CD8-positive, alpha-beta memory T cell (primary cell): Measurements from ENCODE around the gene XKR3. TPM values are rescaled to one million over a fixed set of nuclear protein-coding genes. Genes with fewer than 3 reads are reported as not detected.

Experiments
- CTCF ChIA-PET: fragments of 350-600 bp; sonication (Branson Sonifier 250); formaldehyde crosslinking; loops from one replicate; lab custom pipeline; 2021; ENCODE audit warnings: antibody characterized with exemption; lab: Charles Lee
- POLR2A ChIA-PET: fragments of 350-600 bp; sonication (Branson Sonifier 250); formaldehyde crosslinking; loops from one replicate; lab custom pipeline; 2021; ENCODE audit warnings: antibody characterized with exemption; lab: Charles Lee
- DNase-seq, 5 donors: peaks; one replicate each; pipeline versions ENCODE4 v3.0.0 to v3.0.0-alpha.2; 2020 to 2022; ENCODE audit warnings: mixed read lengths in 1 of 5
- H3K27ac ChIP-seq: one replicate; pipeline ENCODE4 v1.7.0; 2013; ENCODE audit warnings: low read depth, mild to moderate bottlenecking, low read length, moderate library complexity
- H3K27me3 ChIP-seq: 2 replicates; pipeline ENCODE4 v1.7.0; 2013; ENCODE audit warnings: low read length, mild to moderate bottlenecking; ENCODE audit not compliant: insufficient read depth, poor library complexity, severe bottlenecking
- H3K36me3 ChIP-seq: 2 replicates; pipeline ENCODE4 v1.7.0; 2013; ENCODE audit warnings: mild to moderate bottlenecking, low read length, moderate library complexity; ENCODE audit not compliant: insufficient read depth
- H3K4me1 ChIP-seq: 2 replicates; pipeline ENCODE4 v1.7.0; 2013; ENCODE audit warnings: mild to moderate bottlenecking, low read length, moderate library complexity; ENCODE audit not compliant: insufficient read depth
- H3K4me3 ChIP-seq: 2 replicates; pipeline ENCODE4 v1.7.0; 2013; ENCODE audit warnings: mild to moderate bottlenecking, low read length
- H3K9me3 ChIP-seq: 2 replicates; pipeline ENCODE4 v1.7.0; 2013; ENCODE audit warnings: mild to moderate bottlenecking, low read length
- H3K27ac Mint-ChIP-seq, 8 donors: one replicate each; pipeline ENCODE4 v1.8.0; 2020 to 2021; ENCODE audit warnings: mixed read lengths in 8 of 8, mild to moderate bottlenecking in 6 of 8, inconsistent platforms in 3 of 8, moderate library complexity in 3 of 8
- H3K27me3 Mint-ChIP-seq, 2 donors: one replicate each; pipeline ENCODE4 v1.8.0; 2020 to 2021; ENCODE audit warnings: mixed read lengths in 2 of 2, mild to moderate bottlenecking in 1 of 2, moderate library complexity in 1 of 2
- H3K36me3 Mint-ChIP-seq, 3 donors: one replicate each; pipeline ENCODE4 v1.8.0; 2020 to 2021; ENCODE audit warnings: mixed read lengths in 3 of 3, inconsistent platforms in 1 of 3, mild to moderate bottlenecking in 1 of 3
- H3K4me1 Mint-ChIP-seq, 3 donors: one replicate each; pipeline ENCODE4 v1.8.0; 2020 to 2021; ENCODE audit warnings: mixed read lengths in 3 of 3, inconsistent platforms in 1 of 3, mild to moderate bottlenecking in 1 of 3
- H3K4me3 Mint-ChIP-seq, 7 donors: one replicate each; pipeline ENCODE4 v1.8.0; 2020 to 2021; ENCODE audit warnings: mixed read lengths in 7 of 7, mild to moderate bottlenecking in 6 of 7, moderate library complexity in 4 of 7, inconsistent platforms in 2 of 7
- H3K9me3 Mint-ChIP-seq, 5 donors: one replicate each; pipeline ENCODE4 v1.8.0; 2020 to 2022; ENCODE audit warnings: mixed read lengths in 5 of 5, mild to moderate bottlenecking in 3 of 5, moderate library complexity in 2 of 5, inconsistent platforms in 1 of 5
- polyA plus RNA-seq: library from polyadenylated mRNA; unstranded; fragments of 300-500 nt; fragmentation: Illumina TruSeq; gene quantifications from one replicate; pipeline ENCODE4 v1.2.3, GENCODE V29; 2021
- total RNA-seq, 2 experiments: library from RNA; stranded (reverse); gene quantifications; one replicate each; pipeline ENCODE4 v1.2.3, GENCODE V29; 2021

XKR3 gene
- total and polyA plus RNA-seq, 3 experiments from 2014 or later, result not detected

GRCh38 chr22:16845465-16845864 is 20.3 kb upstream of the XKR3 start:
- Histone ChIP-seq H3K4me3 (no peak overlapping the region), H3K27me3 (no peaks in the 10 kb centered on the region), H3K9me3 (no peaks in the 10 kb centered on the region), H3K4me1 (no peaks in the 10 kb centered on the region), H3K27ac (no peak overlapping the region), H3K36me3 (no peaks in the 10 kb centered on the region)
- ChIA-PET CTCF (no interaction called here), POLR2A (no interaction called here)
- H3K27ac Mint-ChIP-seq, result no peak overlapping the region
- H3K9me3 Mint-ChIP-seq, result peaks cover 0 to 6% (median 3%) of the 10 kb centered on the region in 5 donors
- DNase-seq, result no peak
- H3K4me1 Mint-ChIP-seq, result no peaks in the 10 kb centered on the region
- no peak overlapping the region for H3K4me3 Mint-ChIP-seq
- no peaks in the 10 kb centered on the region for H3K36me3 Mint-ChIP-seq
- peaks cover 6% of the 10 kb centered on the region in 2 donors for H3K27me3 Mint-ChIP-seq

GRCh38 chr22:16844529-16844928 is 19.3 kb upstream of the XKR3 start:
- H3K4me1 ChIP-seq, result no peaks in the 10 kb centered on the region
- H3K4me3 ChIP-seq, result no peak overlapping the region
- Mint-ChIP-seq H3K36me3 (no peaks in the 10 kb centered on the region), H3K27ac (no peak overlapping the region), H3K4me3 (no peak overlapping the region), H3K9me3 (peaks cover 0 to 6% (median 3%) of the 10 kb centered on the region in 5 donors), H3K4me1 (no peaks in the 10 kb centered on the region), H3K27me3 (peaks cover 6% of the 10 kb centered on the region in 2 donors)
- H3K27ac ChIP-seq, result no peak overlapping the region
- H3K9me3 ChIP-seq, result no peaks in the 10 kb centered on the region
- no peaks in the 10 kb centered on the region for H3K27me3 ChIP-seq
- DNase-seq, result no peak
- ChIA-PET POLR2A (no interaction called here), CTCF (no interaction called here)
- H3K36me3 ChIP-seq, result no peaks in the 10 kb centered on the region

- Histone ChIP-seq H3K27me3 (no peaks in the 10 kb centered on the region), H3K4me1 (no peaks in the 10 kb centered on the region), H3K36me3 (no peaks in the 10 kb centered on the region), H3K27ac (no peak overlapping the region), H3K9me3 (no peaks in the 10 kb centered on the region), H3K4me3 (no peak overlapping the region)
- ChIA-PET CTCF (no interaction called here), POLR2A (no interaction called here)
- Mint-ChIP-seq H3K9me3 (no peaks in the 10 kb centered on the region), H3K27ac (no peak overlapping the region), H3K27me3 (peaks cover 0 to 14% of the 10 kb centered on the region in 2 donors), H3K36me3 (no peaks in the 10 kb centered on the region), H3K4me1 (no peaks in the 10 kb centered on the region), H3K4me3 (no peak overlapping the region)
- no peak for DNase-seq
Observed at GRCh38 chr22:16838073-16838472, 12.9 kb upstream of the XKR3 start.

GRCh38 chr22:16834971-16835370 is 9.8 kb upstream of the XKR3 start:
- Histone ChIP-seq H3K4me1 (no peaks in the 10 kb centered on the region), H3K36me3 (no peaks in the 10 kb centered on the region), H3K27me3 (no peaks in the 10 kb centered on the region), H3K9me3 (no peaks in the 10 kb centered on the region), H3K27ac (no peak overlapping the region), H3K4me3 (no peak overlapping the region)
- Mint-ChIP-seq H3K36me3 (no peaks in the 10 kb centered on the region), H3K4me3 (no peak overlapping the region), H3K27ac (no peak overlapping the region), H3K4me1 (no peaks in the 10 kb centered on the region), H3K27me3 (peaks cover 4 to 19% of the 10 kb centered on the region in 2 donors), H3K9me3 (peaks cover 0 to 2% (median 0%) of the 10 kb centered on the region in 5 donors)
- ChIA-PET CTCF (no interaction called here), POLR2A (no interaction called here)
- DNase-seq, result no peak

- Histone ChIP-seq H3K4me3 (no peak overlapping the region), H3K4me1 (no peaks in the 10 kb centered on the region), H3K9me3 (no peaks in the 10 kb centered on the region), H3K27ac (no peak overlapping the region), H3K36me3 (no peaks in the 10 kb centered on the region), H3K27me3 (no peaks in the 10 kb centered on the region)
- H3K9me3 Mint-ChIP-seq, result peaks cover 0 to 2% (median 0%) of the 10 kb centered on the region in 5 donors
- no peaks in the 10 kb centered on the region for H3K4me1 Mint-ChIP-seq
- no peak overlapping the region for H3K27ac Mint-ChIP-seq
- H3K36me3 Mint-ChIP-seq, result no peaks in the 10 kb centered on the region
- ChIA-PET CTCF (no interaction called here), POLR2A (no interaction called here)
- no peak for DNase-seq
- peaks cover 4 to 19% of the 10 kb centered on the region in 2 donors for H3K27me3 Mint-ChIP-seq
- H3K4me3 Mint-ChIP-seq, result no peak overlapping the region
Observed at GRCh38 chr22:16831257-16831656, 6.0 kb upstream of the XKR3 start.

- CTCF ChIA-PET, result no interaction called here
- no peak overlapping the region for H3K4me3 Mint-ChIP-seq
- peaks cover 0 to 2% (median 0%) of the 10 kb centered on the region in 5 donors for H3K9me3 Mint-ChIP-seq
- Histone ChIP-seq H3K27me3 (no peaks in the 10 kb centered on the region), H3K4me3 (no peak overlapping the region), H3K27ac (no peak overlapping the region), H3K4me1 (no peaks in the 10 kb centered on the region), H3K36me3 (no peaks in the 10 kb centered on the region), H3K9me3 (no peaks in the 10 kb centered on the region)
- H3K27ac Mint-ChIP-seq, result no peak overlapping the region
- peaks cover 7 to 9% (median 8%) of the 10 kb centered on the region in 3 donors for H3K4me1 Mint-ChIP-seq
- no peak for DNase-seq
- H3K36me3 Mint-ChIP-seq, result no peaks in the 10 kb centered on the region
- POLR2A ChIA-PET, result no interaction called here
- peaks cover 4 to 19% of the 10 kb centered on the region in 2 donors for H3K27me3 Mint-ChIP-seq
Observed at GRCh38 chr22:16829985-16830384, 4.8 kb upstream of the XKR3 start.

- H3K27ac ChIP-seq, result no peak overlapping the region
- H3K27me3 ChIP-seq, result no peaks in the 10 kb centered on the region
- H3K4me1 ChIP-seq, result no peaks in the 10 kb centered on the region
- CTCF ChIA-PET, result no interaction called here
- H3K4me1 Mint-ChIP-seq, result peaks cover 16 to 20% (median 18%) of the 10 kb centered on the region in 3 donors
- no peak for DNase-seq
- no peak overlapping the region for H3K27ac Mint-ChIP-seq
- no peaks in the 10 kb centered on the region for H3K36me3 Mint-ChIP-seq
- peaks cover 4 to 11% of the 10 kb centered on the region in 2 donors for H3K27me3 Mint-ChIP-seq
- H3K4me3 Mint-ChIP-seq, result no peak overlapping the region
- POLR2A ChIA-PET, result no interaction called here
- H3K4me3 ChIP-seq, result no peak overlapping the region
- no peaks in the 10 kb centered on the region for H3K36me3 ChIP-seq
- H3K9me3 Mint-ChIP-seq, result peaks cover 0 to 2% (median 0%) of the 10 kb centered on the region in 5 donors
- H3K9me3 ChIP-seq, result no peaks in the 10 kb centered on the region
Observed at GRCh38 chr22:16828876-16829275, 3.7 kb upstream of the XKR3 start.

- H3K27ac Mint-ChIP-seq, result no peak overlapping the region
- Histone ChIP-seq H3K9me3 (no peaks in the 10 kb centered on the region), H3K4me1 (no peaks in the 10 kb centered on the region), H3K27ac (no peak overlapping the region), H3K36me3 (no peaks in the 10 kb centered on the region), H3K27me3 (no peaks in the 10 kb centered on the region), H3K4me3 (no peak overlapping the region)
- peaks cover 4 to 5% of the 10 kb centered on the region in 2 donors for H3K27me3 Mint-ChIP-seq
- no peak for DNase-seq
- ChIA-PET CTCF (no interaction called here), POLR2A (no interaction called here)
- H3K9me3 Mint-ChIP-seq, result peaks cover 0 to 4% (median 0%) of the 10 kb centered on the region in 5 donors
- peaks cover 16 to 21% (median 19%) of the 10 kb centered on the region in 3 donors for H3K4me1 Mint-ChIP-seq
- H3K36me3 Mint-ChIP-seq, result no peaks in the 10 kb centered on the region
- no peak overlapping the region for H3K4me3 Mint-ChIP-seq
Observed at GRCh38 chr22:16827506-16827905, 2.3 kb upstream of the XKR3 start.
